Right lobe of liver (tissue), 4 donors: ENCODE measurements around the gene MYO1H.

Experiments used
- POLR2A ChIP-seq: fragments of 450-650 bp; IDR thresholded peaks from one replicate; pipeline ENCODE4 v1.6.1; 2017; ENCODE audit warnings: antibody characterized with exemption, mild to moderate bottlenecking
- TF ChIP-seq, protein P1 (sequence below), 4 donors: fragments of 200-600 bp in 3 of 4; fragments of 450-650 bp in 1 of 4; IDR thresholded peaks; one replicate each; pipeline versions ENCODE4 v1.5.1 to v1.8.0; 2016 to 2022; ENCODE audit warnings: antibody characterized with exemption in 4 of 4, mild to moderate bottlenecking in 2 of 4
- donor health status: DM: no; HTN: no; CAD: no.
- donor health status: DM: no; HTN: no; CAD: no.
- donor health status: DM: no; HTN: yes; CAD: no.

- TF ChIP-seq, protein P1, sequence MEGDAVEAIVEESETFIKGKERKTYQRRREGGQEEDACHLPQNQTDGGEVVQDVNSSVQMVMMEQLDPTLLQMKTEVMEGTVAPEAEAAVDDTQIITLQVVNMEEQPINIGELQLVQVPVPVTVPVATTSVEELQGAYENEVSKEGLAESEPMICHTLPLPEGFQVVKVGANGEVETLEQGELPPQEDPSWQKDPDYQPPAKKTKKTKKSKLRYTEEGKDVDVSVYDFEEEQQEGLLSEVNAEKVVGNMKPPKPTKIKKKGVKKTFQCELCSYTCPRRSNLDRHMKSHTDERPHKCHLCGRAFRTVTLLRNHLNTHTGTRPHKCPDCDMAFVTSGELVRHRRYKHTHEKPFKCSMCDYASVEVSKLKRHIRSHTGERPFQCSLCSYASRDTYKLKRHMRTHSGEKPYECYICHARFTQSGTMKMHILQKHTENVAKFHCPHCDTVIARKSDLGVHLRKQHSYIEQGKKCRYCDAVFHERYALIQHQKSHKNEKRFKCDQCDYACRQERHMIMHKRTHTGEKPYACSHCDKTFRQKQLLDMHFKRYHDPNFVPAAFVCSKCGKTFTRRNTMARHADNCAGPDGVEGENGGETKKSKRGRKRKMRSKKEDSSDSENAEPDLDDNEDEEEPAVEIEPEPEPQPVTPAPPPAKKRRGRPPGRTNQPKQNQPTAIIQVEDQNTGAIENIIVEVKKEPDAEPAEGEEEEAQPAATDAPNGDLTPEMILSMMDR (IDR thresholded peaks at IDR 0.05), result no peak
- no peak for TF ChIP-seq POLR2A
Observed at GRCh38 chr12:109299849-109300248, 47.9 kb upstream of the MYO1H start.
